ENCODE data around the gene ZNF784.

The ZNF784 gene

GRCh38 chr19:55643003-55643886 is 18.9 kb upstream of the ZNF784 start, which contains the start of gene ZNF581 (continued):
- TF ChIP-seq, protein P1, sequence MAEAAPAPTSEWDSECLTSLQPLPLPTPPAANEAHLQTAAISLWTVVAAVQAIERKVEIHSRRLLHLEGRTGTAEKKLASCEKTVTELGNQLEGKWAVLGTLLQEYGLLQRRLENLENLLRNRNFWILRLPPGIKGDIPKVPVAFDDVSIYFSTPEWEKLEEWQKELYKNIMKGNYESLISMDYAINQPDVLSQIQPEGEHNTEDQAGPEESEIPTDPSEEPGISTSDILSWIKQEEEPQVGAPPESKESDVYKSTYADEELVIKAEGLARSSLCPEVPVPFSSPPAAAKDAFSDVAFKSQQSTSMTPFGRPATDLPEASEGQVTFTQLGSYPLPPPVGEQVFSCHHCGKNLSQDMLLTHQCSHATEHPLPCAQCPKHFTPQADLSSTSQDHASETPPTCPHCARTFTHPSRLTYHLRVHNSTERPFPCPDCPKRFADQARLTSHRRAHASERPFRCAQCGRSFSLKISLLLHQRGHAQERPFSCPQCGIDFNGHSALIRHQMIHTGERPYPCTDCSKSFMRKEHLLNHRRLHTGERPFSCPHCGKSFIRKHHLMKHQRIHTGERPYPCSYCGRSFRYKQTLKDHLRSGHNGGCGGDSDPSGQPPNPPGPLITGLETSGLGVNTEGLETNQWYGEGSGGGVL (tag by site-specific recombination; IDR thresholded peaks at IDR 0.05), result no peak
- no peak for TF ChIP-seq ZNF202 (tag by site-specific recombination; IDR thresholded peaks at IDR 0.05; ENCODE audit: borderline replicate concordance)
- 0 out of 2 replicates have a peak, but pooled peaks have one; percentile 87 for TF ChIP-seq ZNF561 (tag by site-specific recombination; IDR thresholded peaks at IDR 0.05; ENCODE audit: borderline replicate concordance)
- no peak for TF ChIP-seq ZSCAN16 (tag by site-specific recombination; IDR thresholded peaks at IDR 0.05)
- TF ChIP-seq, protein P2, sequence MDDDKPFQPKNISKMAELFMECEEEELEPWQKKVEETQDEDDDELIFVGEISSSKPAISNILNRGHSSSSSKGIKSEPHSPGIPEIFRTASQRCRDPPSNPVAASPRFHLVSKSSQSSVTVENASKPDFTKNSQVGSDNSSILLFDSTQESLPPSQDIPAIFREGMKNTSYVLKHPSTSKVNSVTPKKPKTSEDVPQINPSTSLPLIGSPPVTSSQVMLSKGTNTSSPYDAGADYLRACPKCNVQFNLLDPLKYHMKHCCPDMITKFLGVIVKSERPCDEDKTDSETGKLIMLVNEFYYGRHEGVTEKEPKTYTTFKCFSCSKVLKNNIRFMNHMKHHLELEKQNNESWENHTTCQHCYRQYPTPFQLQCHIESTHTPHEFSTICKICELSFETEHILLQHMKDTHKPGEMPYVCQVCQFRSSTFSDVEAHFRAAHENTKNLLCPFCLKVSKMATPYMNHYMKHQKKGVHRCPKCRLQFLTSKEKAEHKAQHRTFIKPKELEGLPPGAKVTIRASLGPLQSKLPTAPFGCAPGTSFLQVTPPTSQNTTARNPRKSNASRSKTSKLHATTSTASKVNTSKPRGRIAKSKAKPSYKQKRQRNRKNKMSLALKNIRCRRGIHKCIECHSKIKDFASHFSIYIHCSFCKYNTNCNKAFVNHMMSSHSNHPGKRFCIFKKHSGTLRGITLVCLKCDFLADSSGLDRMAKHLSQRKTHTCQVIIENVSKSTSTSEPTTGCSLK (tag by site-specific recombination; IDR thresholded peaks at IDR 0.05), result no peak
- peak; percentile 51; the same call in 1 of the 2 replicates for TF ChIP-seq ZNF664 (tag by site-specific recombination; IDR thresholded peaks at IDR 0.05)
- no peak for TF ChIP-seq ZBTB49 (tag by site-specific recombination; IDR thresholded peaks at IDR 0.05; ENCODE audit: low read depth)
- TF ChIP-seq GLI2 (tag by site-specific recombination; IDR thresholded peaks at IDR 0.05; ENCODE audit: borderline replicate concordance, low read depth), result no peak
- TF ChIP-seq BCL11A (tag by site-specific recombination; IDR thresholded peaks at IDR 0.05; ENCODE audit: low read depth), result no peak
- TF ChIP-seq ZNF121 (tag by site-specific recombination; IDR thresholded peaks at IDR 0.05), result peak; percentile 12; the same call in 1 of the 2 replicates
- peak; percentile 81 for TF ChIP-seq ZFHX2 (tag by site-specific recombination; conservative IDR thresholded peaks at IDR 0.05)
- peak; percentile 71; the same call in 1 of the 2 replicates for TF ChIP-seq ZNF785 (tag by site-specific recombination; IDR thresholded peaks at IDR 0.05)
- no peak for TF ChIP-seq ZNF670 (tag by site-specific recombination; IDR thresholded peaks at IDR 0.05; ENCODE audit: low read depth)
- no peak for TF ChIP-seq SCRT1 (tag by site-specific recombination; IDR thresholded peaks at IDR 0.05; ENCODE audit: borderline replicate concordance)
- TF ChIP-seq ZSCAN4 (tag by site-specific recombination; IDR thresholded peaks at IDR 0.05), result peak; percentile 46; the same call in 1 of the 2 replicates
- no peak for TF ChIP-seq ZNF558 (tag by site-specific recombination; IDR thresholded peaks at IDR 0.05)
- no peak for TF ChIP-seq ZNF426 (tag by site-specific recombination; IDR thresholded peaks at IDR 0.05)
- TF ChIP-seq ZNF501 (tag by site-specific recombination; IDR thresholded peaks at IDR 0.05), result peak; percentile 90
- TF ChIP-seq ZNF423 (tag by site-specific recombination; IDR thresholded peaks at IDR 0.05), result no peak
- TF ChIP-seq ZNF175 (tag by site-specific recombination; IDR thresholded peaks at IDR 0.05), result no peak
- TF ChIP-seq MYNN (tag by site-specific recombination; IDR thresholded peaks at IDR 0.05; ENCODE audit: borderline replicate concordance), result no peak
- TF ChIP-seq KLF1 (tag by site-specific recombination; IDR thresholded peaks at IDR 0.05), result peak; percentile 87
- peak; percentile 81 for TF ChIP-seq ZNF394 (tag by site-specific recombination; IDR thresholded peaks at IDR 0.05; ENCODE audit: borderline replicate concordance)
- TF ChIP-seq ZNF623 (tag by site-specific recombination; IDR thresholded peaks at IDR 0.05), result no peak; the same call in 1 of the 2 replicates
- TF ChIP-seq ZNF449 (tag by site-specific recombination; IDR thresholded peaks at IDR 0.05), result 0 out of 2 replicates have a peak, but pooled peaks have one; percentile 24
- TF ChIP-seq ZNF311 (tag by site-specific recombination; IDR thresholded peaks at IDR 0.05; ENCODE audit: borderline replicate concordance), result no peak
- peak; percentile 30; the same call in 1 of the 2 replicates for TF ChIP-seq FEZF1 (tag by site-specific recombination; IDR thresholded peaks at IDR 0.05)
- TF ChIP-seq, protein P3, sequence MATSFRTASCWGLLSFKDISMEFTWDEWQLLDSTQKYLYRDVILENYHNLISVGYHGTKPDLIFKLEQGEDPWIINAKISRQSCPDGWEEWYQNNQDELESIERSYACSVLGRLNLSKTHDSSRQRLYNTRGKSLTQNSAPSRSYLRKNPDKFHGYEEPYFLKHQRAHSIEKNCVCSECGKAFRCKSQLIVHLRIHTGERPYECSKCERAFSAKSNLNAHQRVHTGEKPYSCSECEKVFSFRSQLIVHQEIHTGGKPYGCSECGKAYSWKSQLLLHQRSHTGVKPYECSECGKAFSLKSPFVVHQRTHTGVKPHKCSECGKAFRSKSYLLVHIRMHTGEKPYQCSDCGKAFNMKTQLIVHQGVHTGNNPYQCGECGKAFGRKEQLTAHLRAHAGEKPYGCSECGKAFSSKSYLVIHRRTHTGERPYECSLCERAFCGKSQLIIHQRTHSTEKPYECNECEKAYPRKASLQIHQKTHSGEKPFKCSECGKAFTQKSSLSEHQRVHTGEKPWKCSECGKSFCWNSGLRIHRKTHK (tag by site-specific recombination; IDR thresholded peaks at IDR 0.05), result no peak
